Loucy (cell line): ENCODE results near the gene MCM5.

Experiments
- H2AFZ ChIP-seq: fragments of 200-600 bp; sonication (generic); 2 replicates; pipeline ENCODE4 v1.6.0; 2016; ENCODE audit warnings: antibody characterized with exemption, mild to moderate bottlenecking, low read length, moderate library complexity
- H3F3A ChIP-seq: fragments of 200-600 bp; 2 replicates; pipeline ENCODE4 v1.6.0; 2016; ENCODE audit warnings: antibody characterized with exemption, low read depth, mild to moderate bottlenecking
- H3K27me3 ChIP-seq: fragments of 200-600 bp; sonication (generic); 2 replicates; pipeline ENCODE4 v1.6.1; 2014; ENCODE audit warnings: low read length, mild to moderate bottlenecking; ENCODE audit not compliant: insufficient read depth, poor library complexity, severe bottlenecking
- H3K36me3 ChIP-seq: fragments of 200-600 bp; sonication (generic); 2 replicates; pipeline ENCODE4 v1.6.1; 2016; ENCODE audit warnings: low read length; ENCODE audit not compliant: insufficient read depth
- H3K4me1 ChIP-seq: fragments of 200-600 bp; sonication (generic); 2 replicates; pipeline ENCODE4 v1.5.1; 2014; ENCODE audit warnings: low read length, mild to moderate bottlenecking; ENCODE audit not compliant: insufficient read depth, poor library complexity, severe bottlenecking
- H3K4me2 ChIP-seq: fragments of 200-600 bp; sonication (generic); 2 replicates; pipeline ENCODE4 v1.6.0; 2014; ENCODE audit warnings: antibody characterized with exemption, low read length, low read depth, mild to moderate bottlenecking; ENCODE audit not compliant: poor library complexity, severe bottlenecking
- H3K4me3 ChIP-seq: fragments of 200-600 bp; sonication (generic); 2 replicates; pipeline ENCODE4 v1.5.1; 2014; ENCODE audit warnings: low read length, mild to moderate bottlenecking, mixed read lengths; ENCODE audit not compliant: poor library complexity, severe bottlenecking
- H3K79me2 ChIP-seq: fragments of 200-600 bp; sonication (generic); 2 replicates; pipeline ENCODE4 v1.6.1; 2014; ENCODE audit warnings: low read length; ENCODE audit not compliant: insufficient read depth
- H3K9ac ChIP-seq: fragments of 200-600 bp; sonication (generic); 2 replicates; pipeline ENCODE4 v1.6.0; 2014; ENCODE audit warnings: mild to moderate bottlenecking, low read depth, low read length, moderate library complexity; ENCODE audit not compliant: poor library complexity, severe bottlenecking
- H3K9me2 ChIP-seq: fragments of 200-600 bp; sonication (generic); replicated peaks from 2 replicates; pipeline ENCODE4 v1.6.1; 2016; ENCODE audit warnings: low read depth, low read length, mixed read lengths
- H3K9me3 ChIP-seq: fragments of 200-600 bp; sonication (generic); 2 replicates; pipeline ENCODE4 v1.6.1; 2014; ENCODE audit warnings: mild to moderate bottlenecking, antibody characterized with exemption, low read length, low read depth; ENCODE audit not compliant: insufficient read depth
- H4K20me1 ChIP-seq: fragments of 200-600 bp; sonication (generic); 2 replicates; pipeline ENCODE4 v1.6.0; 2014; ENCODE audit warnings: antibody characterized with exemption, low read length, mild to moderate bottlenecking; ENCODE audit not compliant: insufficient read depth, poor library complexity, severe bottlenecking
- EZH2phosphoT487 ChIP-seq: fragments of 200-600 bp; IDR thresholded peaks from 2 replicates; pipeline ENCODE4 v1.6.1; 2018; ENCODE audit warnings: antibody characterized with exemption, mild to moderate bottlenecking, moderate library complexity, borderline replicate concordance
- TF ChIP-seq, protein P1 (sequence below): fragments of 200-600 bp; sonication (generic); conservative IDR thresholded peaks from 2 replicates; pipeline ENCODE4 v1.5.1; 2014; ENCODE audit warnings: mild to moderate bottlenecking, antibody characterized with exemption, low read length

The MCM5 gene

DNA sequence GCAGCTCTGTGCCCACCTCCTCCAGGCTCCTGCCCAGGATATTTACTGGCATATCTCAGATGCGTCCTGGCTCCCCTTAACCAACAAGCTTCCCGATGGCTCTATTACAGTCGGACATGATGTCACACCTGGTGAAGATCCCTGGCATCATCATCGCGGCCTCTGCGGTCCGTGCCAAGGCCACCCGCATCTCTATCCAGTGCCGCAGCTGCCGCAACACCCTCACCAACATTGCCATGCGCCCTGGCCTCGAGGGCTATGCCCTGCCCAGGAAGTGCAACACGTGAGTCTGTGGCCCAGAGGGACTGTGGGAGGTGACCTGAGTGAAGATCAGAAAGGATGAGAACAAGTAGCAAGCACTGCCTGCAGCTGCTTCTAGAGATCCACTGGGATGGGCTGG, 6.5 kb downstream of the MCM5 start:
- H3K27me3 ChIP-seq = no peaks in the 10 kb centered on the region
- no peak overlapping the region for H3K4me3 ChIP-seq
- H3K9ac ChIP-seq = no peak overlapping the region
- no peaks in the 10 kb centered on the region for H3K9me2 ChIP-seq
- TF ChIP-seq, protein P1, sequence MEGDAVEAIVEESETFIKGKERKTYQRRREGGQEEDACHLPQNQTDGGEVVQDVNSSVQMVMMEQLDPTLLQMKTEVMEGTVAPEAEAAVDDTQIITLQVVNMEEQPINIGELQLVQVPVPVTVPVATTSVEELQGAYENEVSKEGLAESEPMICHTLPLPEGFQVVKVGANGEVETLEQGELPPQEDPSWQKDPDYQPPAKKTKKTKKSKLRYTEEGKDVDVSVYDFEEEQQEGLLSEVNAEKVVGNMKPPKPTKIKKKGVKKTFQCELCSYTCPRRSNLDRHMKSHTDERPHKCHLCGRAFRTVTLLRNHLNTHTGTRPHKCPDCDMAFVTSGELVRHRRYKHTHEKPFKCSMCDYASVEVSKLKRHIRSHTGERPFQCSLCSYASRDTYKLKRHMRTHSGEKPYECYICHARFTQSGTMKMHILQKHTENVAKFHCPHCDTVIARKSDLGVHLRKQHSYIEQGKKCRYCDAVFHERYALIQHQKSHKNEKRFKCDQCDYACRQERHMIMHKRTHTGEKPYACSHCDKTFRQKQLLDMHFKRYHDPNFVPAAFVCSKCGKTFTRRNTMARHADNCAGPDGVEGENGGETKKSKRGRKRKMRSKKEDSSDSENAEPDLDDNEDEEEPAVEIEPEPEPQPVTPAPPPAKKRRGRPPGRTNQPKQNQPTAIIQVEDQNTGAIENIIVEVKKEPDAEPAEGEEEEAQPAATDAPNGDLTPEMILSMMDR = no peak
- no peak for TF ChIP-seq EZH2phosphoT487
- peak overlapping the region; percentile 3 for H3K4me2 ChIP-seq
- peaks cover 50% of the 10 kb centered on the region for H4K20me1 ChIP-seq
- H3K4me1 ChIP-seq = peaks cover 37% of the 10 kb centered on the region
- peaks cover 65% of the 10 kb centered on the region for H3K79me2 ChIP-seq
- no peak overlapping the region for H2AFZ ChIP-seq
- no peaks in the 10 kb centered on the region for H3K9me3 ChIP-seq
- H3K36me3 ChIP-seq = peaks cover 77% of the 10 kb centered on the region; the same call in 1 of the 2 replicates
- no peaks in the 10 kb centered on the region for H3F3A ChIP-seq

DNA sequence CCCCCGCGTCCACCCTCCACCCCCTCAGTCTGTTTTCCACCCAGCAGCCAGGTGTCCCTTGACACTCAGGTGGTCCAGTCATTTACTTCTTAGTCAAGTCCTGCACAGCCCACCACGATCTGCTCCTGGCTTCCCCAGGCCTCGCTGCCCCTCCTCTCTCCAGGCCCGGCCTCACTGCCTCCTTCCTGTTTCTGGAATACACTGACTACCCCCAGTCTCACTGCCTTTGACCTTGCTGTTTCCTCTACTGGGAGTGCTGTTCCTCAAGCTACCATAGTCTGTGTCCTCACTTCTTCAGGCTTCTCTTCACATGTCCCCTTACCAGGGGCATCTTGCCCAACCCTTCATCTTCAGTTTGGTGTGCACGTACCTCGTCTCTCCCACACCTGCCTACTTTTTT, 7.4 kb downstream of the MCM5 start:
- no peaks in the 10 kb centered on the region for H3K27me3 ChIP-seq
- peaks cover 41% of the 10 kb centered on the region for H4K20me1 ChIP-seq
- H3K9ac ChIP-seq = no peak overlapping the region
- H3K4me3 ChIP-seq = no peak overlapping the region
- no peaks in the 10 kb centered on the region for H3K9me3 ChIP-seq
- H3K4me2 ChIP-seq = peak overlapping the region; percentile 3
- H3K79me2 ChIP-seq = peaks cover 62% of the 10 kb centered on the region
- H3F3A ChIP-seq = no peaks in the 10 kb centered on the region
- H3K4me1 ChIP-seq = peaks cover 28% of the 10 kb centered on the region
- H2AFZ ChIP-seq = no peak overlapping the region
- TF ChIP-seq, protein P1 = no peak
- TF ChIP-seq EZH2phosphoT487 = no peak
- H3K36me3 ChIP-seq = peaks cover 85% of the 10 kb centered on the region; the same call in 1 of the 2 replicates
- H3K9me2 ChIP-seq = no peaks in the 10 kb centered on the region

DNA sequence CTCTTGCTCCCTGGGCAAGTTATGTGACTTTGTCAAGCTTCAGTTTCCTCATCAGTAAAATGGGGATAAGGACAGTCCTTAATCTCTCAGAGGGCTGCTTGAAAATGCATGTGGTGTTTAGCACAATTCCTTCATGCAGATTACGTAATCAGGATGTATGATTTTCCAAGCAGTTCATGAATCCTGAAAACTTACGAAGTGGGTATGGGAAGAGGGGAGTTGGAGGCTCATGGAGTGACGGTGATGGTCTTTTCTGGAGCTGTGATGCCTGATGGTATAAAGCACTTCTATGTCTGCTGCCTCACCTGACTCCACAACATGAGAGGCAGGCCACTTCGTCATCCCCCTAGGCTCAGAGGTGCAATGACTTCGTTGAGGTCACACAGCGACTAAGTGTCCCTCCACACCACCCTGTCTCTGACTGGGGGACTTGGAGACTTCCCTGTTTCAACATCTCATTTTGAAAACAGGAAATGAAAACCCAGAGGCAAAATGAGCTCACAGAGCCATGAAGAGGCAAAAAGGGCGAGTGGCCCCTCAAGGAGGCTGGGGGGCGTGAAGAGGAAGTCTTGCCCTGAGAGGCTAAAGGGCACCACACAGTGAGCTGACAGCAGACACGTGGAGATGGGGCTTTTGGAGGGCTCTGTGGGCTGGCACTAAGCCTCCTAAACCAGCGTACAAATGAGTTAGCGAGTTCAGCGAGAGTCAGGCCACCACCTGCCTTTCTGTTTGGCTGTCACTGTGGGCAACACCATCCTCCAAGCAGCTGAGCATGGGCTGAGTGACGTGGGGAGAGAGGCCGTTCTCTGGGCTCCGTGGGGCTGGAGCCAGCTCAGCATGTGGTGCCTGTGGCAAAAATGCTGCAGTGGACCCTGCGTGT, 10.1 kb downstream of the MCM5 start:
- no peaks in the 10 kb centered on the region for H3K9me3 ChIP-seq
- peak overlapping the region; percentile 14 for H3K4me2 ChIP-seq
- H3K79me2 ChIP-seq = peaks cover 40% of the 10 kb centered on the region; the same call in 1 of the 2 replicates
- no peak overlapping the region for H3K9ac ChIP-seq
- peaks cover 27% of the 10 kb centered on the region for H4K20me1 ChIP-seq
- H3F3A ChIP-seq = no peaks in the 10 kb centered on the region
- no peaks in the 10 kb centered on the region for H3K9me2 ChIP-seq
- H3K4me1 ChIP-seq = peaks cover 14% of the 10 kb centered on the region
- no peak for TF ChIP-seq EZH2phosphoT487
- TF ChIP-seq, protein P1 = no peak
- peaks cover 85% of the 10 kb centered on the region; the same call in 1 of the 2 replicates for H3K36me3 ChIP-seq
- no peaks in the 10 kb centered on the region for H3K27me3 ChIP-seq
- no peak overlapping the region for H3K4me3 ChIP-seq
- no peak overlapping the region for H2AFZ ChIP-seq
